ENCODE measurements around the gene PPP2R5A.
A peak's percentile ranks its signal among the peaks of the same experiment; 100 is the strongest.
"Not testable (repeated sequence)": the region's sequence is repeated elsewhere in the genome, so short reads cannot be mapped to it uniquely, and the experiment has no call there.

The PPP2R5A gene

GRCh38 chr1:212311836-212312497 lies 26.8 kb downstream of the PPP2R5A start:
- ATAC-seq (ENCODE audit: low read depth) (peak; percentile 48; the same call in 1 of the 3 replicates), DNase-seq (ENCODE audit: low spot score) (no peak)
- Histone ChIP-seq H3K36me3 (ENCODE audit: low read depth) (no peaks in the 10 kb centered on the region), H3K4me3 (ENCODE audit: severe bottlenecking) (no peak overlapping the region), H3K27ac (ENCODE audit: poor library complexity, severe bottlenecking) (no peak overlapping the region), H3K4me1 (ENCODE audit: insufficient read depth, poor library complexity, severe bottlenecking) (no peaks in the 10 kb centered on the region), H3K27me3 (ENCODE audit: insufficient read depth, poor library complexity, severe bottlenecking) (no peaks in the 10 kb centered on the region), H3K9me3 (ENCODE audit: severe bottlenecking) (no peaks in the 10 kb centered on the region)
- TF ChIP-seq, protein P1, sequence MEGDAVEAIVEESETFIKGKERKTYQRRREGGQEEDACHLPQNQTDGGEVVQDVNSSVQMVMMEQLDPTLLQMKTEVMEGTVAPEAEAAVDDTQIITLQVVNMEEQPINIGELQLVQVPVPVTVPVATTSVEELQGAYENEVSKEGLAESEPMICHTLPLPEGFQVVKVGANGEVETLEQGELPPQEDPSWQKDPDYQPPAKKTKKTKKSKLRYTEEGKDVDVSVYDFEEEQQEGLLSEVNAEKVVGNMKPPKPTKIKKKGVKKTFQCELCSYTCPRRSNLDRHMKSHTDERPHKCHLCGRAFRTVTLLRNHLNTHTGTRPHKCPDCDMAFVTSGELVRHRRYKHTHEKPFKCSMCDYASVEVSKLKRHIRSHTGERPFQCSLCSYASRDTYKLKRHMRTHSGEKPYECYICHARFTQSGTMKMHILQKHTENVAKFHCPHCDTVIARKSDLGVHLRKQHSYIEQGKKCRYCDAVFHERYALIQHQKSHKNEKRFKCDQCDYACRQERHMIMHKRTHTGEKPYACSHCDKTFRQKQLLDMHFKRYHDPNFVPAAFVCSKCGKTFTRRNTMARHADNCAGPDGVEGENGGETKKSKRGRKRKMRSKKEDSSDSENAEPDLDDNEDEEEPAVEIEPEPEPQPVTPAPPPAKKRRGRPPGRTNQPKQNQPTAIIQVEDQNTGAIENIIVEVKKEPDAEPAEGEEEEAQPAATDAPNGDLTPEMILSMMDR (IDR thresholded peaks at IDR 0.05; ENCODE audit: poor library complexity, severe bottlenecking), result no peak

GRCh38 chr1:212313616-212314015 lies 28.4 kb downstream of the PPP2R5A start:
- H3K9me3 ChIP-seq (ENCODE audit: severe bottlenecking), result no peaks in the 10 kb centered on the region
- H3K4me1 ChIP-seq (ENCODE audit: insufficient read depth, poor library complexity, severe bottlenecking), result no peaks in the 10 kb centered on the region
- H3K4me3 ChIP-seq (ENCODE audit: severe bottlenecking), result no peak overlapping the region
- ATAC-seq (ENCODE audit: low read depth), result no peak
- DNase-seq (ENCODE audit: low spot score), result no peak
- H3K27me3 ChIP-seq (ENCODE audit: insufficient read depth, poor library complexity, severe bottlenecking), result no peaks in the 10 kb centered on the region
- no peaks in the 10 kb centered on the region for H3K36me3 ChIP-seq (ENCODE audit: low read depth)
- TF ChIP-seq, protein P1 (IDR thresholded peaks at IDR 0.05; ENCODE audit: poor library complexity, severe bottlenecking), result no peak
- no peak overlapping the region for H3K27ac ChIP-seq (ENCODE audit: poor library complexity, severe bottlenecking)

GRCh38 chr1:212315184-212315583 lies 30.0 kb downstream of the PPP2R5A start:
- no peak overlapping the region for H3K4me3 ChIP-seq (ENCODE audit: severe bottlenecking)
- no peaks in the 10 kb centered on the region for H3K9me3 ChIP-seq (ENCODE audit: severe bottlenecking)
- H3K4me1 ChIP-seq (ENCODE audit: insufficient read depth, poor library complexity, severe bottlenecking), result no peaks in the 10 kb centered on the region
- no peaks in the 10 kb centered on the region for H3K27me3 ChIP-seq (ENCODE audit: insufficient read depth, poor library complexity, severe bottlenecking)
- TF ChIP-seq, protein P1 (IDR thresholded peaks at IDR 0.05; ENCODE audit: poor library complexity, severe bottlenecking), result no peak
- no peaks in the 10 kb centered on the region for H3K36me3 ChIP-seq (ENCODE audit: low read depth)
- no peak for ATAC-seq (ENCODE audit: low read depth)
- no peak overlapping the region for H3K27ac ChIP-seq (ENCODE audit: poor library complexity, severe bottlenecking)
- no peak for DNase-seq (ENCODE audit: low spot score)

- no peaks in the 10 kb centered on the region for H3K4me1 ChIP-seq (ENCODE audit: insufficient read depth, poor library complexity, severe bottlenecking)
- ATAC-seq (ENCODE audit: low read depth), result no peak
- TF ChIP-seq, protein P1 (IDR thresholded peaks at IDR 0.05; ENCODE audit: poor library complexity, severe bottlenecking), result peak; percentile 33
- H3K27me3 ChIP-seq (ENCODE audit: insufficient read depth, poor library complexity, severe bottlenecking), result no peaks in the 10 kb centered on the region
- H3K4me3 ChIP-seq (ENCODE audit: severe bottlenecking), result no peak overlapping the region
- H3K27ac ChIP-seq (ENCODE audit: poor library complexity, severe bottlenecking), result no peak overlapping the region
- no peaks in the 10 kb centered on the region for H3K9me3 ChIP-seq (ENCODE audit: severe bottlenecking)
- H3K36me3 ChIP-seq (ENCODE audit: low read depth), result no peaks in the 10 kb centered on the region
- DNase-seq (ENCODE audit: low spot score), result no peak
Measured at GRCh38 chr1:212315907-212316306, 30.7 kb downstream of the PPP2R5A start.

- ATAC-seq (ENCODE audit: low read depth) (no peak), DNase-seq (ENCODE audit: low spot score) (no peak)
- Histone ChIP-seq H3K27ac (ENCODE audit: poor library complexity, severe bottlenecking) (no peak overlapping the region), H3K27me3 (ENCODE audit: insufficient read depth, poor library complexity, severe bottlenecking) (no peaks in the 10 kb centered on the region), H3K4me1 (ENCODE audit: insufficient read depth, poor library complexity, severe bottlenecking) (no peaks in the 10 kb centered on the region), H3K4me3 (ENCODE audit: severe bottlenecking) (no peak overlapping the region), H3K36me3 (ENCODE audit: low read depth) (no peaks in the 10 kb centered on the region), H3K9me3 (ENCODE audit: severe bottlenecking) (no peaks in the 10 kb centered on the region)
- TF ChIP-seq, protein P1 (IDR thresholded peaks at IDR 0.05; ENCODE audit: poor library complexity, severe bottlenecking), result no peak
Measured at GRCh38 chr1:212317916-212318315, 32.7 kb downstream of the PPP2R5A start.

GRCh38 chr1:212321031-212321430 lies 35.8 kb downstream of the PPP2R5A start:
- not testable (repeated sequence) for DNase-seq (ENCODE audit: low spot score); H3K9me3 ChIP-seq (ENCODE audit: severe bottlenecking); H3K27ac ChIP-seq (ENCODE audit: poor library complexity, severe bottlenecking); H3K36me3 ChIP-seq (ENCODE audit: low read depth); H3K4me1 ChIP-seq (ENCODE audit: insufficient read depth, poor library complexity, severe bottlenecking); ATAC-seq (ENCODE audit: low read depth); H3K27me3 ChIP-seq (ENCODE audit: insufficient read depth, poor library complexity, severe bottlenecking); H3K4me3 ChIP-seq (ENCODE audit: severe bottlenecking)
